Smooth muscle cell (in vitro differentiated cells): ENCODE measurements around the gene PARD3. TPM values are rescaled to one million over a fixed set of nuclear protein-coding genes. Genes with fewer than 3 reads are reported as not detected.

Experiments used
- DNase-seq: peaks from one replicate; lab custom pipeline; 2025; ENCODE audit not compliant: unreplicated experiment; lab: John Stamatoyannopoulos, UW
- H2AFZ ChIP-seq: fragments of 200-600 bp; sonication (generic); 2 replicates; pipeline ENCODE4 v1.6.0; 2016; ENCODE audit warnings: antibody characterized with exemption, low read depth, mild to moderate bottlenecking
- H3F3A ChIP-seq: fragments of 200-600 bp; sonication (generic); 2 replicates; pipeline ENCODE4 v1.6.0; 2017; ENCODE audit warnings: antibody characterized with exemption, low read depth
- H3K27ac ChIP-seq: fragments of 200-600 bp; sonication (generic); 2 replicates; pipeline ENCODE4 v1.5.1; 2016; ENCODE audit warnings: low read depth, mild to moderate bottlenecking
- H3K27me3 ChIP-seq: fragments of 200-600 bp; sonication (generic); 2 replicates; pipeline ENCODE4 v1.6.1; 2016; ENCODE audit warnings: low read depth, mild to moderate bottlenecking
- H3K36me3 ChIP-seq: fragments of 200-600 bp; sonication (generic); 2 replicates; pipeline ENCODE4 v1.5.1; 2016; ENCODE audit warnings: low read depth
- H3K4me1 ChIP-seq: fragments of 200-600 bp; sonication (generic); 2 replicates; pipeline ENCODE4 v1.5.1; 2016; ENCODE audit warnings: low read depth
- H3K4me2 ChIP-seq: fragments of 200-600 bp; sonication (generic); 2 replicates; pipeline ENCODE4 v1.6.0; 2016; ENCODE audit warnings: mild to moderate bottlenecking
- H3K4me3 ChIP-seq: fragments of 200-600 bp; sonication (generic); 2 replicates; pipeline ENCODE4 v1.5.1; 2016; ENCODE audit warnings: mild to moderate bottlenecking
- H3K79me2 ChIP-seq: fragments of 200-600 bp; sonication (generic); 2 replicates; pipeline ENCODE4 v1.6.0; 2016; ENCODE audit warnings: low read depth, mild to moderate bottlenecking
- H3K9ac ChIP-seq: fragments of 200-600 bp; sonication (generic); 2 replicates; pipeline ENCODE4 v1.6.0; 2016; ENCODE audit warnings: low read depth
- H3K9me3 ChIP-seq: fragments of 200-600 bp; sonication (generic); replicated peaks from 2 replicates; pipeline ENCODE4 v1.5.1; 2016; ENCODE audit warnings: low read depth
- H4K20me1 ChIP-seq: fragments of 200-600 bp; sonication (generic); 2 replicates; pipeline ENCODE4 v1.6.0; 2016; ENCODE audit warnings: low read depth
- WGBS: methylation state at CpG from one replicate; pipeline ENCODE4 v1.1.7; 2016; ENCODE audit warnings: low lambda C conversion rate; 5-methylcytosine and 5-hydroxymethylcytosine counted together
- polyA plus RNA-seq: library from polyadenylated mRNA; unstranded; fragments of >200 nt; fragmentation: Nextera tagmentation; extraction: Ambion mirVana; gene quantifications from 2 replicates; pipeline ENCODE4 v1.2.1, GENCODE V29; 2016
- total RNA-seq: library from RNA; depleted of rRNA; stranded (reverse); fragments of >200 nt; gene quantifications from 2 replicates; pipeline ENCODE4 v1.2.3, GENCODE V29; 2014
- TF ChIP-seq, protein P1 (sequence below): fragments of 200-600 bp; sonication (generic); IDR thresholded peaks from 2 replicates; pipeline ENCODE4 v1.5.1; 2017; ENCODE audit warnings: borderline replicate concordance, mild to moderate bottlenecking, antibody characterized with exemption; ENCODE audit not compliant: insufficient read depth, poor library complexity, severe bottlenecking

The PARD3 gene
- total and polyA plus RNA-seq, 2 experiments from 2014 or later: 17.5 to 26.0 TPM

DNA sequence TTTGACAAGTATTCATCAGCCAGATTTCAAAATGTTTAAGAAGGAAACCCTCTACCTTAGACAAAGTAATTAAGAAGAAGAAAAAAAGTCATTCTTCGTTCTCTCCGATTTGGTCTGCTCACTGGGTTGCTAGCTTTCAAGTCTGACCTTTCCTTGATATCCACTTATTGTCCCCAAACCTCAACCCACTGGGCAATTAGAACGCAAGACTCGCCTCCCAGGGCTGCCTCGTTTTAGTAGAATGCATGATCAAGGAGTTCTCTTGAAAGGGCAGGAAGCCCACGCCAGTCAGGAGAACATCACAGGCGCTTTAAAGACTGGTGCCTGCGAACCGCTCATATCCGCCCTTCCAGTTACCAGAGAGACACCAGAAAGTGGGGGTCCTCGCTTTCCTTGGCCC lies 637.7 kb downstream of the PARD3 start:
- Histone ChIP-seq H3K27me3 (no peaks in the 10 kb centered on the region), H4K20me1 (no peaks in the 10 kb centered on the region), H3F3A (no peaks in the 10 kb centered on the region), H3K4me2 (no peak overlapping the region), H3K4me1 (peaks cover 15% of the 10 kb centered on the region), H3K36me3 (no peaks in the 10 kb centered on the region), H3K27ac (no peak overlapping the region), H3K9ac (no peak overlapping the region), H2AFZ (no peak overlapping the region), H3K9me3 (no peaks in the 10 kb centered on the region), H3K4me3 (no peak overlapping the region), H3K79me2 (no peaks in the 10 kb centered on the region)
- WGBS: 78% methylated on average over 11 of the region's 11 CpGs
- TF ChIP-seq, protein P1, sequence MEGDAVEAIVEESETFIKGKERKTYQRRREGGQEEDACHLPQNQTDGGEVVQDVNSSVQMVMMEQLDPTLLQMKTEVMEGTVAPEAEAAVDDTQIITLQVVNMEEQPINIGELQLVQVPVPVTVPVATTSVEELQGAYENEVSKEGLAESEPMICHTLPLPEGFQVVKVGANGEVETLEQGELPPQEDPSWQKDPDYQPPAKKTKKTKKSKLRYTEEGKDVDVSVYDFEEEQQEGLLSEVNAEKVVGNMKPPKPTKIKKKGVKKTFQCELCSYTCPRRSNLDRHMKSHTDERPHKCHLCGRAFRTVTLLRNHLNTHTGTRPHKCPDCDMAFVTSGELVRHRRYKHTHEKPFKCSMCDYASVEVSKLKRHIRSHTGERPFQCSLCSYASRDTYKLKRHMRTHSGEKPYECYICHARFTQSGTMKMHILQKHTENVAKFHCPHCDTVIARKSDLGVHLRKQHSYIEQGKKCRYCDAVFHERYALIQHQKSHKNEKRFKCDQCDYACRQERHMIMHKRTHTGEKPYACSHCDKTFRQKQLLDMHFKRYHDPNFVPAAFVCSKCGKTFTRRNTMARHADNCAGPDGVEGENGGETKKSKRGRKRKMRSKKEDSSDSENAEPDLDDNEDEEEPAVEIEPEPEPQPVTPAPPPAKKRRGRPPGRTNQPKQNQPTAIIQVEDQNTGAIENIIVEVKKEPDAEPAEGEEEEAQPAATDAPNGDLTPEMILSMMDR: no peak
- no peak for DNase-seq

DNA sequence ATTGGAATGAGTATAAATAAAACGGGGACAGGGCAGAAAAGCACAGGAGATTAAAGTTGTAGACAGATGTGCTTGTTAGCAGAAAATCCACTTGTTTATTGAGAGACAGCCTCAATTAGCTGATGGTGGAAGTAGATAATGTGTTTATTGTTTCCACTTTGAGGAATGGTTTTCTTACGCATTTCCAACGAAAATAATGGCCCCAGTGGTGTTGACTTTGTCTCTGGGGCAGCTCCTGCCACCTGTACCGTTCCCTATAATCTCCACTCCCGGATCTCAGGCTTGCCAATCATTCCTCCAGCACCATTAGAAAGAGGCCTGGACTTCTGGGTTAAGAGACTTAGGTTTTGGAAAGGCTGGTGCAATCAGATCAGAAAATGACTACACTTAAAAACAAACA lies 638.7 kb downstream of the PARD3 start:
- peaks cover 7% of the 10 kb centered on the region for H3K4me1 ChIP-seq
- no peak overlapping the region for H2AFZ ChIP-seq
- no peak overlapping the region for H3K4me3 ChIP-seq
- H3K9ac ChIP-seq: no peak overlapping the region
- TF ChIP-seq, protein P1: no peak
- no peaks in the 10 kb centered on the region for H3K9me3 ChIP-seq
- no peak for DNase-seq
- H4K20me1 ChIP-seq: no peaks in the 10 kb centered on the region
- H3K79me2 ChIP-seq: no peaks in the 10 kb centered on the region
- no peak overlapping the region for H3K4me2 ChIP-seq
- H3K27ac ChIP-seq: no peak overlapping the region
- no peaks in the 10 kb centered on the region for H3F3A ChIP-seq
- H3K27me3 ChIP-seq: no peaks in the 10 kb centered on the region
- H3K36me3 ChIP-seq: no peaks in the 10 kb centered on the region
- 55% methylated on average over 5 of the region's 5 CpGs for WGBS

DNA sequence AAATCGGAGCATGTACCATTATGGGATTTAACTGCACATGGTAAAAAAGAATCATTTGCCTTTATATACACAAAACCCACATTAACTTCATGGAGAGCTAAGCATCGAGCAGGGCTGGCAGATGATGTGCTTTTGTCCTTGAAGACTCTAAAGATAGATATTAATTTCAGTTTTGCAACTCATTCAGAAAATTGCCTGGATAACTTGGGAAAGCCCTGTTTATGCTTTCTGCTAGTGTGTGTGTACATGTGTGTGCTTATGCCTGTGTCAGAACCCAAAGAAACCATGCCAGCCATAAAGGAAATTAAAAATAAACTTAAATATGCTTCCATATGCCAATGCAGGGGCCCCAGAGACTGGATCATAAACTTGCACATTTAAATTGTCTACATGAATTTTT lies 640.0 kb downstream of the PARD3 start:
- H3K4me1 ChIP-seq: peaks cover 7% of the 10 kb centered on the region
- H3K4me2 ChIP-seq: no peak overlapping the region
- 93% methylated on average over 2 of the region's 2 CpGs for WGBS
- H3F3A ChIP-seq: no peaks in the 10 kb centered on the region
- no peak overlapping the region for H2AFZ ChIP-seq
- no peaks in the 10 kb centered on the region for H3K79me2 ChIP-seq
- no peaks in the 10 kb centered on the region for H3K9me3 ChIP-seq
- TF ChIP-seq, protein P1: no peak
- DNase-seq: no peak
- H3K27me3 ChIP-seq: no peaks in the 10 kb centered on the region
- no peaks in the 10 kb centered on the region for H4K20me1 ChIP-seq
- H3K4me3 ChIP-seq: no peak overlapping the region
- H3K27ac ChIP-seq: no peak overlapping the region
- H3K9ac ChIP-seq: no peak overlapping the region
- no peaks in the 10 kb centered on the region for H3K36me3 ChIP-seq

DNA sequence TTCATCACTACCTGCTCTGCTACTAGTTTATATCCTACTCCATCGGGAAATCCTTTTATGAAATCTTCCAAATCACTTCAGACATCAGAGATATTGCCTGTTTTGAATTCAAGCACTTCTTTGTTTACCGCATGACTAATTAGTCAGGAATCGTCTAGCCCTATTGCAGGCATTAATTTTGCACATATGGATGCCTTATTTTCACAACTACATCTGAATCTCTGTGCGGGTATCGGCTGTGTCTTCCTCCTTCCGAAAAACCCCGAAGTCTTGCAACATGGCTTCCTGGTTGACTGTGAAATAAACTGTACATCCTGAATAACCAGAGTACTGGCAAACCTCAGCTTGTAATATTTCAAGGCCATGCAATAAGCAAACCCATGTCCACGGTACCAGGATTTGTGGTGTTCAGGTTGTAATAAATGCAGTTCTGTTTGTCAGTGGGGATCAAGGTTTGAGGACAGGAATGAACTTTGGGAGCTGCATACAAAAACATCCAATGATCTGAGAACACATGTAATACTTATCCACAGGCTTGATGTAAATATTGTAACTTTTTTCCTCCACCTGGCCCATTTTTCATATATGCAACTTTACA lies 642.1 kb downstream of the PARD3 start:
- Histone ChIP-seq H3F3A (no peaks in the 10 kb centered on the region), H3K9me3 (no peaks in the 10 kb centered on the region), H3K4me1 (peaks cover 8% of the 10 kb centered on the region), H3K79me2 (no peaks in the 10 kb centered on the region), H4K20me1 (no peaks in the 10 kb centered on the region), H3K36me3 (no peaks in the 10 kb centered on the region), H3K9ac (no peak overlapping the region), H2AFZ (no peak overlapping the region), H3K27ac (no peak overlapping the region), H3K27me3 (no peaks in the 10 kb centered on the region), H3K4me3 (no peak overlapping the region), H3K4me2 (peak overlapping the region; percentile 51)
- WGBS: 71% methylated on average over 8 of the region's 8 CpGs
- TF ChIP-seq, protein P1: no peak
- no peak for DNase-seq
